ENCODE data around the gene KCTD5. TPM values are rescaled to one million over a fixed set of nuclear protein-coding genes. Genes with fewer than 3 reads are reported as not detected.
A peak's percentile ranks its signal among the peaks of the same experiment; 100 is the strongest.

The KCTD5 gene
- total and polyA plus RNA-seq, 2 of the 8 experiments (the other 6 are each of a cell fraction or from before 2014, with no cell fraction given): 26.6 to 31.8 TPM

GRCh38 chr16:2720719-2721633 lies 38.7 kb downstream of the KCTD5 start (continued):
- TF ChIP-seq BRCA1 (IDR thresholded peaks at IDR 0.05; ENCODE audit: low read depth, low read length): no peak
- TF ChIP-seq KDM5A (IDR thresholded peaks at IDR 0.05; ENCODE audit: low read length): 0 out of 2 replicates have a peak, but pooled peaks have one; percentile 26
- peak; percentile 28 for TF ChIP-seq TAF7 (optimal IDR thresholded peaks at IDR 0.05; ENCODE audit: borderline replicate concordance, low read depth, low read length)
- TF ChIP-seq FOSL1 (IDR thresholded peaks at IDR 0.05; ENCODE audit: insufficient read depth, low read depth, low read length): no peak
- no peak for TF ChIP-seq ATF3 (IDR thresholded peaks at IDR 0.05; ENCODE audit: insufficient read depth, low read depth, low read length)
- TF ChIP-seq, protein P1, sequence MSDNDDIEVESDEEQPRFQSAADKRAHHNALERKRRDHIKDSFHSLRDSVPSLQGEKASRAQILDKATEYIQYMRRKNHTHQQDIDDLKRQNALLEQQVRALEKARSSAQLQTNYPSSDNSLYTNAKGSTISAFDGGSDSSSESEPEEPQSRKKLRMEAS (IDR thresholded peaks at IDR 0.05): peak; percentile 59; the same call in 1 of the 2 replicates
- no peak for TF ChIP-seq BCL11A (IDR thresholded peaks at IDR 0.05; ENCODE audit: low read depth in 2 of 2, low read length in 2 of 2)
- no peak for TF ChIP-seq CBX5 (IDR thresholded peaks at IDR 0.05; ENCODE audit: low read depth, low read length)
- TF ChIP-seq HDAC6 (IDR thresholded peaks at IDR 0.05; ENCODE audit: low read depth, low read length): no peak
- no peak for TF ChIP-seq CBX8 (IDR thresholded peaks at IDR 0.05; ENCODE audit: borderline replicate concordance, low read depth, low read length)
- peak; percentile 95 for TF ChIP-seq CREB1 (IDR thresholded peaks at IDR 0.05)
- TF ChIP-seq KDM4A (IDR thresholded peaks at IDR 0.05; ENCODE audit: low read depth, low read length, severe bottlenecking): peak; percentile 18
- 0 out of 2 replicates have a peak, but pooled peaks have one; percentile 42 for TF ChIP-seq JUND (IDR thresholded peaks at IDR 0.05; ENCODE audit: low read length)
- no peak for TF ChIP-seq RXRA (IDR thresholded peaks at IDR 0.05; ENCODE audit: insufficient read depth, low read depth, low read length)
- no peak for TF ChIP-seq CHD1 (IDR thresholded peaks at IDR 0.05; ENCODE audit: low read depth, low read length)
- TF ChIP-seq NRF1 (IDR thresholded peaks at IDR 0.05; ENCODE audit: low read depth, low read length): no peak
- TF ChIP-seq CTCF (IDR thresholded peaks at IDR 0.05; ENCODE audit: control extremely low read depth in 1 of 3, insufficient read depth in 1 of 3, low read depth in 1 of 3, low read length in 3 of 3): peak; percentile 40 to 77 (median 64)
- TF ChIP-seq BACH1 (IDR thresholded peaks at IDR 0.05; ENCODE audit: low read length): no peak
- peak; percentile 7 to 33; a peak in 2 of 4 replicates for TF ChIP-seq RAD21 (IDR thresholded peaks at IDR 0.05 in 1 of 2, conservative IDR thresholded peaks at IDR 0.05 in 1 of 2; ENCODE audit: low read depth in 2 of 2, low read length in 2 of 2)
- peak; percentile 54; the same call in 1 of the 2 replicates for TF ChIP-seq TBP (IDR thresholded peaks at IDR 0.05; ENCODE audit: low read depth, low read length)
